Endothelial cell (in vitro differentiated cells): ENCODE measurements around the gene SLC35B2. TPM values are rescaled to one million over a fixed set of nuclear protein-coding genes. Genes with fewer than 3 reads are reported as not detected.
A peak's percentile ranks its signal among the peaks of the same experiment; 100 is the strongest.

Experiments
- DNase-seq: peaks from one replicate; pipeline ENCODE4 v3.0.0; 2021; ENCODE audit warnings: low spot score
- H3K27ac Mint-ChIP-seq: one replicate; pipeline ENCODE4 v1.8.0; 2021; ENCODE audit warnings: mixed read lengths, inconsistent platforms; ENCODE audit not compliant: unreplicated experiment
- H3K27me3 Mint-ChIP-seq: one replicate; pipeline ENCODE4 v1.8.0; 2021; ENCODE audit warnings: mild to moderate bottlenecking, moderate library complexity, mixed read lengths, inconsistent platforms; ENCODE audit not compliant: unreplicated experiment
- H3K36me3 Mint-ChIP-seq: one replicate; pipeline ENCODE4 v1.8.0; 2021; ENCODE audit warnings: mild to moderate bottlenecking, low read depth, mixed read lengths, inconsistent platforms; ENCODE audit not compliant: unreplicated experiment
- H3K4me1 Mint-ChIP-seq: one replicate; pipeline ENCODE4 v1.8.0; 2021; ENCODE audit warnings: mild to moderate bottlenecking, mixed read lengths, inconsistent platforms; ENCODE audit not compliant: unreplicated experiment
- H3K4me3 Mint-ChIP-seq: one replicate; pipeline ENCODE4 v1.8.0; 2021; ENCODE audit warnings: mild to moderate bottlenecking, mixed read lengths, inconsistent platforms; ENCODE audit not compliant: unreplicated experiment
- H3K9me3 Mint-ChIP-seq: one replicate; pipeline ENCODE4 v1.8.0; 2021; ENCODE audit warnings: mixed read lengths, inconsistent platforms; ENCODE audit not compliant: unreplicated experiment
- CTCF ChIP-seq: fragments of 200-600 bp; sonication (generic); IDR thresholded peaks from one replicate; pipeline ENCODE4 v1.5.0; 2021; ENCODE audit warnings: antibody characterized with exemption; ENCODE audit not compliant: unreplicated experiment
- total RNA-seq: library from RNA; stranded (reverse); fragmentation: NEBNext Ultra II Directional; extraction: Animal tissue kit (Norgen Biotek cat#: 25700); gene quantifications from one replicate; pipeline ENCODE4 v1.2.1, GENCODE V29; 2021; ENCODE audit not compliant: unreplicated experiment

SLC35B2 gene
- total RNA-seq, 1 donor from 2014 or later: 31.8 TPM

DNA sequence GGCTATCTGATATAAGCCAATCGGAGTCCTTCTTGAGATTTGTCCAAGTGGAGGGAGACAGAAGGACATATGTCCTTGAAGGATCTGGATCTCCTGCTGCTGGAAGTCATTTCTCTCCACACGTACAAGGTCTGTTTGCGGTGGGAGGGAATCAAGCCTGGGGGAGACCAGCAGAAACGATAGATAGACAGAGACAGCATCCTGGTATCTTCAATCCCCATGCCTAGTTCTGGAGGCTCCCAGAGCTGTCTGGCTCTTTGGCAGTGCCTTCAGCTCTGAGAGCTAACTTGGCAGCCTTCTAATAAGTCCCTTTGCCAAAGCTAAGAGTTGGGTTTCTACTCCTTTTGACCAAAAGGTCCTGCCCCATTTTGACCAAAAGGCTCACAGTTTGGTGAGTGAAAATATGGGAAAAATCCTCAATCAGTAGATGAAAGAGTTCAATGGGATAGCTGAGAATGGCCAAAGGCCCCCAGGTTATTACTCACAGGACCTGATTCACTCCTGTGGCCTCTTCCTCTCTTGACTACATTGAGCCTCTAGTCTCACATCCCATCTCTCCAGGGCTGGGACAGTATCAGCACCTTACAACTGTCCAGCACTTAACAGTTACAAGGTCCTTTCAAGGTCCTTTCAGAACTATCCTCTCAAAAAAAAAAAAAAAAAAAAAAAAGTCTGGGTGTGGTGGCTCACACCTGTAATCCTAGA, 35.5 kb upstream of the SLC35B2 start:
- no peak for DNase-seq
- no peaks in the 10 kb centered on the region for H3K36me3 Mint-ChIP-seq
- H3K4me1 Mint-ChIP-seq: no peaks in the 10 kb centered on the region
- H3K9me3 Mint-ChIP-seq: no peaks in the 10 kb centered on the region
- H3K27me3 Mint-ChIP-seq: peaks cover 22% of the 10 kb centered on the region
- H3K27ac Mint-ChIP-seq: no peak overlapping the region
- no peak overlapping the region for H3K4me3 Mint-ChIP-seq
- TF ChIP-seq CTCF: no peak

GRCh38 chr6:44291841-44292240, 34.5 kb upstream of the SLC35B2 start:
- H3K36me3 Mint-ChIP-seq: peaks cover 3% of the 10 kb centered on the region
- no peaks in the 10 kb centered on the region for H3K4me1 Mint-ChIP-seq
- DNase-seq: no peak
- no peak overlapping the region for H3K27ac Mint-ChIP-seq
- H3K4me3 Mint-ChIP-seq: no peak overlapping the region
- TF ChIP-seq CTCF: no peak
- H3K27me3 Mint-ChIP-seq: peaks cover 23% of the 10 kb centered on the region
- no peaks in the 10 kb centered on the region for H3K9me3 Mint-ChIP-seq

DNA sequence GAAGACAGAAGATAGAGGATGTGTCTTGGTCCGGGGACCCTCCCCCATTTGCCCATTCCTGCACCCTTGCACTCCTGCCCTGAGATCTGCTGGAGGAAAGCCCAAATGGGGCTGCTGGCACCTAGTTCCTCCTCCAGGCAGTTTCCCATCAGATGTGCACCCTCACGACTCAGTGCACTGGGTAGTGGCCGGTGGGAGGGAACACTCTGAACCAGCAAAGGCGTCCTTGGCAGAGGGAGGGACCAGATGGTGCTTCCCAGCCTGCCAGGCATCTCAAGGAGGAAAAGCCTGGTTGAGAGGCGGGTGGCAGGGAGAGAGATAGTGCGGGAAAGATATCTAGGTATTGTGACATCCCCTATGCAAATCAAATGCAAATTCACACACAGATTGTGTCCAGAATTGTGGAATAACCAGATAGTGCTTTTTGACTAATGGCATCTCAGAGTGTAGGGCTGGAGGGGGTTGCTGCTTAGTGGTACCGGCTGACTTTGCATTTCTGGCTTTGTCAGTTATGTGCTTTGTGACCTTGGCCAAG, 32.5 kb upstream of the SLC35B2 start:
- no peak for DNase-seq
- H3K27me3 Mint-ChIP-seq: peaks cover 19% of the 10 kb centered on the region
- no peaks in the 10 kb centered on the region for H3K4me1 Mint-ChIP-seq
- H3K9me3 Mint-ChIP-seq: no peaks in the 10 kb centered on the region
- H3K36me3 Mint-ChIP-seq: peaks cover 4% of the 10 kb centered on the region
- TF ChIP-seq CTCF: no peak
- no peak overlapping the region for H3K27ac Mint-ChIP-seq
- H3K4me3 Mint-ChIP-seq: no peak overlapping the region

- Mint-ChIP-seq H3K27ac (peak overlapping the region; percentile 28), H3K9me3 (no peaks in the 10 kb centered on the region), H3K4me3 (no peak overlapping the region), H3K27me3 (peaks cover 19% of the 10 kb centered on the region), H3K36me3 (peaks cover 4% of the 10 kb centered on the region), H3K4me1 (peaks cover 6% of the 10 kb centered on the region)
- DNase-seq: no peak
- no peak for TF ChIP-seq CTCF
Observed at GRCh38 chr6:44286747-44287146, 29.4 kb upstream of the SLC35B2 start.

DNA sequence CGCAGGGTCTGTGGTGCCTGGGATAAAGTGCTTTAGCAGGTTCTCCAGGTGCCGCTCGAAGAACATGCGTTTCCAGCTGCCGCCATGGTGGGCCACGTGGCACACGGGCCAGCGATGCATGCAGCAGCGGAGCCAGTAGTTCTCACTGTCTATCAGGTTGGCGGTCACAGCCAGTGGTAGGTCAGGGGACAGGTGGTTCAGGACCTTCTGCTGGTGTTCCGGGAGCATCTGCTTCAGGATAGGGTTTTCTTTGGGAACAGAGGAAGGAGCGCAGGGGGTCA, 28.9 kb upstream of the SLC35B2 start:
- Mint-ChIP-seq H3K27ac (no peak overlapping the region), H3K27me3 (peaks cover 15% of the 10 kb centered on the region), H3K36me3 (peaks cover 4% of the 10 kb centered on the region), H3K9me3 (no peaks in the 10 kb centered on the region), H3K4me1 (peaks cover 6% of the 10 kb centered on the region), H3K4me3 (no peak overlapping the region)
- DNase-seq: no peak
- TF ChIP-seq CTCF: no peak
